Smooth muscle cell (in vitro differentiated cells): ENCODE data around the gene IL1RL1. TPM values are rescaled to one million over a fixed set of nuclear protein-coding genes. Genes with fewer than 3 reads are reported as not detected.
"Not testable (repeated sequence)": the region's sequence is repeated elsewhere in the genome, so short reads cannot be mapped to it uniquely, and the experiment has no call there.

Source experiments
- DNase-seq: peaks from one replicate; lab custom pipeline; 2025; ENCODE audit not compliant: unreplicated experiment; lab: John Stamatoyannopoulos, UW
- H2AFZ ChIP-seq: fragments of 200-600 bp; sonication (generic); 2 replicates; pipeline ENCODE4 v1.6.0; 2016; ENCODE audit warnings: antibody characterized with exemption, low read depth, mild to moderate bottlenecking
- H3F3A ChIP-seq: fragments of 200-600 bp; sonication (generic); 2 replicates; pipeline ENCODE4 v1.6.0; 2017; ENCODE audit warnings: antibody characterized with exemption, low read depth
- H3K27ac ChIP-seq: fragments of 200-600 bp; sonication (generic); 2 replicates; pipeline ENCODE4 v1.5.1; 2016; ENCODE audit warnings: low read depth, mild to moderate bottlenecking
- H3K27me3 ChIP-seq: fragments of 200-600 bp; sonication (generic); 2 replicates; pipeline ENCODE4 v1.6.1; 2016; ENCODE audit warnings: low read depth, mild to moderate bottlenecking
- H3K36me3 ChIP-seq: fragments of 200-600 bp; sonication (generic); 2 replicates; pipeline ENCODE4 v1.5.1; 2016; ENCODE audit warnings: low read depth
- H3K4me1 ChIP-seq: fragments of 200-600 bp; sonication (generic); 2 replicates; pipeline ENCODE4 v1.5.1; 2016; ENCODE audit warnings: low read depth
- H3K4me2 ChIP-seq: fragments of 200-600 bp; sonication (generic); 2 replicates; pipeline ENCODE4 v1.6.0; 2016; ENCODE audit warnings: mild to moderate bottlenecking
- H3K4me3 ChIP-seq: fragments of 200-600 bp; sonication (generic); 2 replicates; pipeline ENCODE4 v1.5.1; 2016; ENCODE audit warnings: mild to moderate bottlenecking
- H3K79me2 ChIP-seq: fragments of 200-600 bp; sonication (generic); 2 replicates; pipeline ENCODE4 v1.6.0; 2016; ENCODE audit warnings: low read depth, mild to moderate bottlenecking
- H3K9ac ChIP-seq: fragments of 200-600 bp; sonication (generic); 2 replicates; pipeline ENCODE4 v1.6.0; 2016; ENCODE audit warnings: low read depth
- H3K9me3 ChIP-seq: fragments of 200-600 bp; sonication (generic); replicated peaks from 2 replicates; pipeline ENCODE4 v1.5.1; 2016; ENCODE audit warnings: low read depth
- H4K20me1 ChIP-seq: fragments of 200-600 bp; sonication (generic); 2 replicates; pipeline ENCODE4 v1.6.0; 2016; ENCODE audit warnings: low read depth
- CTCF ChIP-seq: fragments of 200-600 bp; sonication (generic); IDR thresholded peaks from 2 replicates; pipeline ENCODE4 v1.5.1; 2017; ENCODE audit warnings: borderline replicate concordance, mild to moderate bottlenecking, antibody characterized with exemption; ENCODE audit not compliant: insufficient read depth, poor library complexity, severe bottlenecking
- WGBS: methylation state at CpG from one replicate; pipeline ENCODE4 v1.1.7; 2016; ENCODE audit warnings: low lambda C conversion rate; 5-methylcytosine and 5-hydroxymethylcytosine counted together
- polyA plus RNA-seq: library from polyadenylated mRNA; unstranded; fragments of >200 nt; fragmentation: Nextera tagmentation; extraction: Ambion mirVana; gene quantifications from 2 replicates; pipeline ENCODE4 v1.2.1, GENCODE V29; 2016
- total RNA-seq: library from RNA; depleted of rRNA; stranded (reverse); fragments of >200 nt; gene quantifications from 2 replicates; pipeline ENCODE4 v1.2.3, GENCODE V29; 2014

Gene IL1RL1
- total and polyA plus RNA-seq, 2 experiments from 2014 or later: 1.6 to 1.8 TPM

- Histone ChIP-seq H2AFZ (no peak overlapping the region), H3K36me3 (no peaks in the 10 kb centered on the region), H3K27ac (no peak overlapping the region), H3K4me3 (no peak overlapping the region), H3K27me3 (no peaks in the 10 kb centered on the region), H3K79me2 (no peaks in the 10 kb centered on the region), H4K20me1 (no peaks in the 10 kb centered on the region), H3F3A (peaks cover under 1% of the 10 kb centered on the region), H3K9ac (no peak overlapping the region), H3K4me1 (no peaks in the 10 kb centered on the region), H3K4me2 (no peak overlapping the region), H3K9me3 (no peaks in the 10 kb centered on the region)
- DNase-seq: no peak
- 45% methylated on average over 2 of the region's 2 CpGs for WGBS
- TF ChIP-seq CTCF: no peak
These were observed 6.4 kb downstream of the IL1RL1 start for GRCh38 chr2:102317715-102318114.

DNA sequence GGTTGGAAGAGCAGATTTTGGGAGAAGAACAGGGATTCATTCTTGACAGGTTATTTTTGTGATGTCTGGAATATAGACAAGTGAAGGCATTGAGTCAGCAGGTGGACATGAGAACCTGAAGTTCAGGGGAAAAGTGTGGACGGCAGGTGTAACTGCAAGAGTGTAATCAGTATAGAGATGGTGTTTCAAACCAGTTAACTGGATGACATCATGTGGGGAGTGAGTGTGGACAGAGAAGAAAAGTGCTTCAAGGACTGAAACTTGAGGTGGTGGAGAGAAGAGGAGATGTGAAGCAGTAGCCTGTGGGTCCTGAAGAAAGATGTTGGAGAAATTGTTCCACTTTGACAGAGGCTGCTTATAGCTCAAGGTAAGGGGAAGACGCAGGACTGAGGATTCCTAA, 7.1 kb downstream of the IL1RL1 start:
- no peaks in the 10 kb centered on the region for H3K27me3 ChIP-seq
- no peak overlapping the region for H3K9ac ChIP-seq
- H3K79me2 ChIP-seq: no peaks in the 10 kb centered on the region
- H4K20me1 ChIP-seq: no peaks in the 10 kb centered on the region
- no peaks in the 10 kb centered on the region for H3K36me3 ChIP-seq
- 92% methylated on average over 2 of the region's 2 CpGs for WGBS
- DNase-seq: no peak
- H3F3A ChIP-seq: no peaks in the 10 kb centered on the region
- H2AFZ ChIP-seq: no peak overlapping the region
- H3K4me3 ChIP-seq: no peak overlapping the region
- no peak overlapping the region for H3K27ac ChIP-seq
- H3K9me3 ChIP-seq: no peaks in the 10 kb centered on the region
- no peak for TF ChIP-seq CTCF
- H3K4me2 ChIP-seq: no peak overlapping the region
- H3K4me1 ChIP-seq: no peaks in the 10 kb centered on the region

- Histone ChIP-seq H4K20me1 (no peaks in the 10 kb centered on the region), H3K4me3 (no peak overlapping the region), H3K27me3 (no peaks in the 10 kb centered on the region), H3K4me1 (no peaks in the 10 kb centered on the region), H2AFZ (no peak overlapping the region), H3K9me3 (no peaks in the 10 kb centered on the region), H3K9ac (no peak overlapping the region), H3K27ac (no peak overlapping the region), H3K79me2 (no peaks in the 10 kb centered on the region), H3K4me2 (no peak overlapping the region), H3K36me3 (no peaks in the 10 kb centered on the region), H3F3A (no peaks in the 10 kb centered on the region)
- no peak for TF ChIP-seq CTCF
- DNase-seq: no peak
- WGBS: 71% methylated on average over 6 of the region's 6 CpGs
These were observed 10.8 kb downstream of the IL1RL1 start for GRCh38 chr2:102321941-102322719.

GRCh38 chr2:102324914-102325313, 13.6 kb downstream of the IL1RL1 start:
- H4K20me1 ChIP-seq, DNase-seq, H3K9ac ChIP-seq, H3K9me3 ChIP-seq, H3K36me3 ChIP-seq, H3K4me2 ChIP-seq, H3F3A ChIP-seq, H3K27me3 ChIP-seq, H3K27ac ChIP-seq, H3K79me2 ChIP-seq, H3K4me3 ChIP-seq, H3K4me1 ChIP-seq, H2AFZ ChIP-seq: not testable (repeated sequence)
- WGBS: 92% methylated on average over 5 of the region's 5 CpGs
